ENCODE results near the gene SNX30.

SNX30 gene

DNA sequence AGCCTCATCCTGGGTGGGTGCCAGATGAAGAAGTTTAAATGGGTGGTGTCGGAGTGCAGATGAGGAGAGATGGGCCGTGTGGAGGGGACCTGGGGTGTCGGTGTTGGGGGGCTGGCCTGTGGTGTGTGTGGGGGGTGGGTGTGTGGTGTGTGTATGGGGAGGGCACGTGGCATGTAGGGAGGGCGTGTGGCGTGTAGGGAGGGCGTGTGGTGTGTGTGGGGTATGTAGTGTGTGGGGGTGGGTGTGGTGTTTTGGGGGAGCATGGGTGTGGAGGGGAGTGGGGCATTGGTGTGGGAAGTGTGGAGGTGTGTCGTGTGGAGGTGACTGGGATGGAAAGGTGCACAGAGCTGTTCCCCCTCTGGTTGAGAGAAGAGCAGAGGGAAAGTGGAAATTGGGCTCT, 105.6 kb downstream of the SNX30 start:
- DNase-seq (ENCODE audit: low spot score) (no peak), FAIRE-seq (no peak)

DNA sequence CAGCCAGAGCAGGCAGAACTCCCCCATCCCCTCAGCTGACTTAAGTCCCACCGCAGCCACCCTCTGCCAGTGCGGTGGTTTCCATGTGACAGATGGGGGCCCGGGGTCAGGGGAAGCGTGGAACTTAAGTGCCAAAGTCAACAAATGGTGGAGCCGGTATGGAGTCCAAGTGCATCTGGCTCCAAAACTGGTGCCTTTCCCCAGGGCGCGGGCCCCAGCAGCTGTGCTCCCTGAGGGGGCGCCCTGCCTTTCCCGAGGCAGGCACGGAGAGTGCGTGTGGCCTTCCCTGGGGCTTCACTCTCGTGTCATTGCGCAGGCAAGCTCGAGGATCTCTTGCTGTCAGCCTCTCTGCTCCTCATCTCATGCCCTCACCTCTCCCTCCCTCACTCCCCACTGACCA, 106.3 kb downstream of the SNX30 start:
- FAIRE-seq (no peak), DNase-seq (ENCODE audit: low spot score) (no peak)

DNA sequence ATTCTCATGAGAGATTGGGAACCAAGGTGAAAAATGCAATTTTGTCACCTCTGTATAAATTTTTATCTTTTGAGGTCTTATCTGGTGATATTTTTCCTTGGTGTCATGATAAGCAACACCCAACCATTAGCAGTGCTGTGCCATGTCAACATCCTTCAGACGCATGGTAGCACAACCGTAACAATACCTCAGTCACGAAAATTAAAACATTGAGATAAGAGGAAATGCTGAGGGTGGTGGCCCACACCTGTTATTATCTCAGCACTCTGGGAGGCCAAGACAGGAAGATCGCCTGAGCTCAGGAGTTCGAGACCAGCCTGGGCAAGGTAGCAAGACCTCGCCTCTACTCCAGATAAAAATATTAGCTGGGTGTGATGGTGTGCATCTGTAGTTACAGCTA, 107.4 kb downstream of the SNX30 start:
- no peak for FAIRE-seq
- no peak for DNase-seq (ENCODE audit: low spot score)

DNA sequence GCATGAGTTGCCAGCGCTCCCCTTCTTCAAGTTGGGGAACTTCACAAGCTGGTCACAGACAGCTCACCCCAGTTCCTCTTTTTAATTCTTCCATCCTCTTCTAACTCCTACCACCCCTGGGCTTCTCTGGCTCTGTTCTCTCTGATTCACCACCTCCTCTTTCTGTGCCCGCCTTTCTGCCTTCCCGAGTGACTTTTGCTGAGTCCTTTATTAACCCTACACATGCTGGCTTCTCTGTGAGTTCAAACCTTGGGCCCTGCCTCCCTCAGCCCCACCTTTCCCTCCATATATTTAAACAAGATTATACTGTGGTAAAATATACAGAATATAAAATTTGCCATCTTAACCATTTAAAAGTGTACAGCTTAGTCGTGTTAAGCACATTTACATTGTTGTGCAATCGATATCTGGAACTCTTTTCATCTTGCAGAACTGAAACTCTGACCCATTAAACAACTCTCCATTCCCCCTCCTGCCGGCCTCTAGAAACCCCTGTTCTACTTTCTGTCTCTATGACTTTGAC, 108.1 kb downstream of the SNX30 start:
- no peak for DNase-seq (ENCODE audit: low spot score)
- FAIRE-seq = no peak

DNA sequence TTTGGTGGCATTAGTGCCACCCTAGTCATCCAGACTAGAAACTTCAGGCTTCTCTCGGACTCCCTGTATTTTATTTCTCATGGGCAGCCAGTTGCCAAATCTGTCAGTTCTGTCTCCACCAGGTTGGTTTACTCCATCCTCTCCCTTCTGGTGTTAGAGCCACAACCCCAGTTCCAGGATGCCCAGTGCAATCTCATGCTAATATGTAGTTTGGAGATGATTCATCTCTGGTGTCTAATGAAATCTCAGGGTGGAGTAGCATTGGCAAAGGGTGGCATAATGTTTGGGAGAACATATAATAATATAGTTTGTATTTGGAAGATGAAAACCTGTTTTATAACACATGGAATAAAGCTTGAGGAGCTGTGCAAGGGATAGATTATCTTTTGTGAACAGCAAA, 109.9 kb downstream of the SNX30 start:
- DNase-seq (ENCODE audit: low spot score) = no peak
- no peak for FAIRE-seq

DNA sequence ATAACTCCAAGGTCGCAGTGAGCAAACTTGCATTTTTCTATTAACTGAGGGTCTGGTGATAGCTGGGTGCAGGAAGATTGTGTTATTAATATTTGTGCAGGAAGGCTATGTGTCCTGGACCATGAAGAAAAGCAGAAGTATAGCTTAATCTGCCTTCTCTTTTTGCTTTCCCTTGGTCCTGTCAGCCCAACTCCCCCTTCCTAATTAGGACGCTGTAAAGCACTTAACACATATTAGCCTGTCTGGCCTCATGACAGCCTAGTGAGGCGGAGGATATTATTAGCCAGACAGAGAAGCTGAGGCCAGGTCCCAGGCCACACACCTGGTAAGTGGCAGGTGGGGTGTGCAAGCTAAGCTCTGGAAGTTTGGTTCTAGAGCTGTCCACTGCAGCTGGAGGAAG, 110.6 kb downstream of the SNX30 start:
- DNase-seq (ENCODE audit: low spot score) (no peak), FAIRE-seq (no peak)

GRCh38 chr9:112861638-112862555, 111.3 kb downstream of the SNX30 start:
- DNase-seq (ENCODE audit: low spot score) = no peak
- FAIRE-seq = no peak

DNA sequence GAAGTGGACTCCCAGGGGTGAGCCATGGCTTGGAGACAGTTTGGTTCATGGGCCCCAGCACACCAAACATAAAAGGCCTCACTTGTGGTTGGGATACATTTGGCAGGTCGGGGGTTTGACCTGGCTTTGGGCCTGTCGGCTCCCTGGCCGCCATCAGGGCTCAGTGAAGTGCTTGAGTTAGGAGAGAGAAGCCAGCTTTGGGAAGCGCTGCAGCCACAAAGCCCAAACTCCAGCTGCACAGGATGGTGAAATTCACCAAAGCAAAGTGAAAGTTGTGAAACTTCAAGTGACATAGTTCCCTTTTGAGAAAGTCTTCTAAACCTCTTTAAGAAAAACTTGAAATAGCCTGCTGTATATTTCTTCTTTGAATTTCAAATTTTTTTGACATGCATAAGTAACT, 112.7 kb downstream of the SNX30 start:
- FAIRE-seq = no peak
- DNase-seq (ENCODE audit: low spot score) = no peak

- FAIRE-seq = no peak
- no peak for DNase-seq (ENCODE audit: low spot score)
Measured at GRCh38 chr9:112863746-112864145, 113.2 kb downstream of the SNX30 start.

GRCh38 chr9:112864403-112864802, 113.8 kb downstream of the SNX30 start:
- FAIRE-seq (no peak), DNase-seq (ENCODE audit: low spot score) (no peak)

- DNase-seq (ENCODE audit: low spot score) (no peak), FAIRE-seq (no peak)
Measured at GRCh38 chr9:112864982-112865381, 114.4 kb downstream of the SNX30 start.

- DNase-seq (ENCODE audit: low spot score) (no peak), FAIRE-seq (no peak)
Measured at GRCh38 chr9:112866662-112867274, 116.2 kb downstream of the SNX30 start.

GRCh38 chr9:112867275-112867991, 116.9 kb downstream of the SNX30 start:
- DNase-seq (ENCODE audit: low spot score) (peak; percentile 29), FAIRE-seq (no peak)

- FAIRE-seq (no peak), DNase-seq (ENCODE audit: low spot score) (no peak)
Measured at GRCh38 chr9:112868461-112868860, 117.9 kb downstream of the SNX30 start.

- DNase-seq (ENCODE audit: low spot score) (no peak), FAIRE-seq (no peak)
Measured at GRCh38 chr9:112869041-112869529, 118.5 kb downstream of the SNX30 start.

- FAIRE-seq = no peak
- DNase-seq (ENCODE audit: low spot score) = no peak
Measured at GRCh38 chr9:112869917-112870316, 119.4 kb downstream of the SNX30 start.

GRCh38 chr9:112870556-112870955, 120.0 kb downstream of the SNX30 start:
- no peak for FAIRE-seq
- DNase-seq (ENCODE audit: low spot score) = no peak

DNA sequence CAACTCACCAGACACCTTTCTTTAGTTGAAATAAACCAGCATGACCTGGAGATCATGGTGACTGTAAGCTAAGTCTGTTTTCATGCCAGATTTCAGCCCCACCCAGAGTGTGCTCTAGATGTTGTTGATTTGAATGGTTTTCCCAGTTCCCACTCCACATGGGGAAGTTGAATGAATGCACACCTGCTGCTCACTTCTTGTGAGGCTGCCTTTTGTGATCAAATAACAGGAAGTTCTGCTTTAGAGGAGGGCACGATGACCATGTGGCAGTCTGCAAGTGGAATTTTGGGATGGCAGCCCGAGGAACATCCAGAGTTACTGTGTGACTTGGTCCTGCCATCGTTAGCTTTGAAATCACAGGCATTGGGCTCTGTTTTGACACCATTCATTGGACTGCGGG, 121.5 kb downstream of the SNX30 start:
- FAIRE-seq (no peak), DNase-seq (ENCODE audit: low spot score) (no peak)

DNA sequence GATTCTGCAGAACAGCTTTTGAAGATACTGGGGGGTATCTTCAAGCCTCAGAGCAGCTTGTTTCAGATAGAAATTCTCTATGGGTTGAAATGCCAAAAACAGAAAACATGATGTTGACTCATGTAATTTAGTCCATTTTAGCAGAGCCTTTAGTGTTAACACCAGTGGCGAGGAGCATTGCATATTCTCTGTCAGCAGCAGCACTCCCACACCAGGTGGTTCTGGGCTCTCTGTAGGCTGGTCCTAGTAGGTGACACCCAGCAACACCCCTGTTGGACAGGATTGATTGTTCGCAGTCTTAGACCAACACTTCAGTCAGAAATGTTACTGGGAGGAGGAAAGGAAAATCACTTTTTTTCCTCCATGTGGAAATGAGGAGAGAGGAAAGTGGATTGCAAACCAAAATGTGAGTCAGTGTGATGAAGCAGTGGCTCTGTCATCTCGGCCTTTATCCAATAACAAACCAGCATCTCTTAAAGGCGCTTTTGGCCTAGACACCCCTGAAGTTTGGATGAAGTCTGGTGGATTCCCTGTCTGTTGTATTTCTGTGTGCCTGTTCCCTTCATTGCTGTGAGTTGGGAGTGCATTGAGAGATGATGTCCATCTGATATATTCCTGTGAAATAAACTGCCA, 123.3 kb downstream of the SNX30 start:
- FAIRE-seq (no peak), DNase-seq (ENCODE audit: low spot score) (no peak)

DNA sequence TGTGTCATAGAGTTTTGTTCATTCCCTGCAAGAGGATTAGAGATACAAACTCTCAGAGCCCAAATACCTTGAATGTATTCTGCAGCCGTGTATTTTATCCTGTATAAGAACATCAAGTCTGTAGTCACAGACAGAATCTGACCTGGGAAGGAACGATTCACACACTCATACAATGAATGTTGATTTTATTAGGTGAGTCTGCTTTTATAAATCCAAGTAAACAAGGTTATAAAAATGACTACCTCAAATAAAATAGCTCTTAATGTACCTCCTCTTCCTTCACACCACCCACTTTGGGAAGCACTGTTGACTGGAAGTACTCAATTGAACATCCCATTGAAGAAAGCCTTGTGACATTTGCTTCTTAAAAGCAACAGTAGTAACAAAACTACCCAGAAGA, 128.2 kb downstream of the SNX30 start:
- DNase-seq (ENCODE audit: low spot score) (no peak), FAIRE-seq (no peak)

DNA sequence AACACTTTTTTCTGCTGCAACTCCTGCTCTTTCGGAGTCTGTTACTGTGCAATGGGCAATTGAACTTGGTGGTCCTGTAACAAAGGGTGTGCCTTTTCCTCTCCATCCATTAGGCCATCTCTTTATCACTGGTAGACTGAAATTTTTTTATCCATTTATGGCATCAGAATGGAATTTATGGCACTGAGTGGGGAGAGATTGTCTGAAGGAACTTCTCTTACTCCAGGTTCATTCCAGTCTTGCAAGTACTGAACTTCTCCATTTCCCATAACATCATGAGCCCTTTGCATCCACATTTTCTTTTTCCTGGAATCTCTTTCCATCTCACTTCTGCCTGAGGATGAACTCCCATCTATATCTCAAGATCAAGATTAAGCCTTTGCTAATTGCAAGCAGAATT, 130.1 kb downstream of the SNX30 start:
- no peak for DNase-seq (ENCODE audit: low spot score)
- FAIRE-seq = no peak
